Skin epidermis (tissue), 12 donors: ENCODE data around the gene RAE1.
A peak's percentile ranks its signal among the peaks of the same experiment; 100 is the strongest.

ENCODE experiments used
- H3K27ac ChIP-seq, 21 experiments: fragments of 200-600 bp; sonication (generic) in 11 of 21; one replicate each; pipeline ENCODE4 v1.5.0; 2020; ENCODE audit warnings: mild to moderate bottlenecking in 3 of 21, inconsistent platforms in 2 of 21, moderate library complexity in 2 of 21
- H3K4me3 ChIP-seq, 7 experiments: fragments of 200-600 bp; sonication (generic) in 2 of 7; one replicate each; pipeline ENCODE4 v1.5.0; 2020; ENCODE audit warnings: inconsistent platforms in 2 of 7, mild to moderate bottlenecking in 2 of 7, moderate library complexity in 1 of 7

RAE1 gene

GRCh38 chr20:57396212-57396983 lies 45.3 kb downstream of the RAE1 start:
- Histone ChIP-seq H3K4me3 (no peak overlapping the region), H3K27ac (peak overlapping the region in 5 of 21 experiments; percentile 52 to 88 (median 69))

- H3K4me3 ChIP-seq: no peak overlapping the region
- peak overlapping the region in 7 of 21 experiments; percentile 28 to 89 (median 69) for H3K27ac ChIP-seq
These were observed 46.1 kb downstream of the RAE1 start for GRCh38 chr20:57396984-57397692.

GRCh38 chr20:57397693-57398108 lies 46.6 kb downstream of the RAE1 start:
- Histone ChIP-seq H3K27ac (peak overlapping the region in 8 of 21 experiments; percentile 28 to 89 (median 69)), H3K4me3 (no peak overlapping the region)

- Histone ChIP-seq H3K27ac (peak overlapping the region in 16 of 21 experiments; percentile 2 to 89 (median 65)), H3K4me3 (peak overlapping the region in 1 of 7 experiments; percentile 4)
These were observed 47.3 kb downstream of the RAE1 start for GRCh38 chr20:57398231-57398821.

GRCh38 chr20:57398901-57399535 lies 48.0 kb downstream of the RAE1 start:
- peak overlapping the region in 1 of 7 experiments; percentile 4 for H3K4me3 ChIP-seq
- H3K27ac ChIP-seq: peak overlapping the region in 15 of 21 experiments; percentile 2 to 89 (median 68)

- no peak overlapping the region for H3K4me3 ChIP-seq
These were observed 48.6 kb downstream of the RAE1 start for GRCh38 chr20:57399587-57400155.

GRCh38 chr20:57400231-57400701 lies 49.2 kb downstream of the RAE1 start:
- Histone ChIP-seq H3K4me3 (no peak overlapping the region), H3K27ac (peak overlapping the region in 4 of 21 experiments; percentile 68 to 89 (median 73))

More at GRCh38 chr20:57399587-57400155, 48.6 kb downstream of the RAE1 start:
- H3K27ac ChIP-seq: peak overlapping the region in 9 of 21 experiments; percentile 23 to 89 (median 69)

GRCh38 chr20:57400821-57401564 lies 49.9 kb downstream of the RAE1 start:
- Histone ChIP-seq H3K27ac (no peak overlapping the region), H3K4me3 (no peak overlapping the region)

GRCh38 chr20:57401565-57401918 lies 50.5 kb downstream of the RAE1 start:
- no peak overlapping the region for H3K4me3 ChIP-seq
- no peak overlapping the region for H3K27ac ChIP-seq

GRCh38 chr20:57402206-57403125 lies 51.4 kb downstream of the RAE1 start:
- Histone ChIP-seq H3K27ac (no peak overlapping the region), H3K4me3 (no peak overlapping the region)

GRCh38 chr20:57403216-57403615 lies 52.2 kb downstream of the RAE1 start:
- H3K4me3 ChIP-seq: no peak overlapping the region
- H3K27ac ChIP-seq: no peak overlapping the region

- H3K27ac ChIP-seq: no peak overlapping the region
These were observed 53.0 kb downstream of the RAE1 start for GRCh38 chr20:57404006-57404405.

GRCh38 chr20:57404419-57405072 lies 53.5 kb downstream of the RAE1 start:
- Histone ChIP-seq H3K27ac (no peak overlapping the region), H3K4me3 (no peak overlapping the region)

More at GRCh38 chr20:57404006-57404405, 53.0 kb downstream of the RAE1 start:
- H3K4me3 ChIP-seq: no peak overlapping the region

- Histone ChIP-seq H3K4me3 (no peak overlapping the region), H3K27ac (no peak overlapping the region)
These were observed 54.4 kb downstream of the RAE1 start for GRCh38 chr20:57405236-57406016.

- H3K27ac ChIP-seq: no peak overlapping the region
These were observed 56.5 kb downstream of the RAE1 start for GRCh38 chr20:57407541-57407956.

GRCh38 chr20:57408131-57408530 lies 57.1 kb downstream of the RAE1 start:
- H3K27ac ChIP-seq: no peak overlapping the region
- no peak overlapping the region for H3K4me3 ChIP-seq

More at GRCh38 chr20:57407541-57407956, 56.5 kb downstream of the RAE1 start:
- H3K4me3 ChIP-seq: no peak overlapping the region
